HG03565 (cell line): ENCODE measurements around the gene CEACAM21.
"Not testable (repeated sequence)": the region's sequence is repeated elsewhere in the genome, so short reads cannot be mapped to it uniquely, and the experiment has no call there.

Experiments
- ATAC-seq: cut with Tn5 transposase; IDR thresholded peaks from one replicate; pipeline ENCODE4 v1.9.1; 2021; ENCODE audit warnings: mild to moderate bottlenecking, moderate library complexity; ENCODE audit not compliant: unreplicated experiment

Gene CEACAM21

GRCh38 chr19:41548954-41549688, 26.8 kb upstream of the CEACAM21 start:
- ATAC-seq: no peak

GRCh38 chr19:41549884-41550283, 26.1 kb upstream of the CEACAM21 start:
- ATAC-seq: no peak

GRCh38 chr19:41551212-41551610, 24.8 kb upstream of the CEACAM21 start:
- ATAC-seq: no peak

GRCh38 chr19:41551711-41552110, 24.3 kb upstream of the CEACAM21 start:
- ATAC-seq: no peak

- no peak for ATAC-seq
Observed at GRCh38 chr19:41552558-41552957, 23.4 kb upstream of the CEACAM21 start.

- ATAC-seq: no peak
Observed at GRCh38 chr19:41553804-41554203, 22.2 kb upstream of the CEACAM21 start.

- ATAC-seq: no peak
Observed at GRCh38 chr19:41554907-41555306, 21.1 kb upstream of the CEACAM21 start.

GRCh38 chr19:41555748-41556147, 20.2 kb upstream of the CEACAM21 start:
- ATAC-seq: no peak

GRCh38 chr19:41563854-41564514, 12.0 kb upstream of the CEACAM21 start:
- ATAC-seq: no peak

- ATAC-seq: no peak
Observed at GRCh38 chr19:41564515-41565378, 11.2 kb upstream of the CEACAM21 start.

GRCh38 chr19:41565379-41565720, 10.6 kb upstream of the CEACAM21 start:
- ATAC-seq: no peak

GRCh38 chr19:41566001-41566400, 10.0 kb upstream of the CEACAM21 start:
- no peak for ATAC-seq

- no peak for ATAC-seq
Observed at GRCh38 chr19:41569481-41570150, 6.3 kb upstream of the CEACAM21 start.

GRCh38 chr19:41570179-41570578, 5.8 kb upstream of the CEACAM21 start:
- no peak for ATAC-seq

GRCh38 chr19:41570639-41571112, 5.3 kb upstream of the CEACAM21 start:
- ATAC-seq: no peak

GRCh38 chr19:41577144-41577830, 1.3 kb downstream of the CEACAM21 start:
- no peak for ATAC-seq

- no peak for ATAC-seq
Observed at GRCh38 chr19:41577833-41578232, 1.9 kb downstream of the CEACAM21 start.

- no peak for ATAC-seq
Observed at GRCh38 chr19:41578886-41579285, 2.9 kb downstream of the CEACAM21 start.

- ATAC-seq: not testable (repeated sequence)
Observed at GRCh38 chr19:41581068-41581467, 5.1 kb downstream of the CEACAM21 start.

GRCh38 chr19:41582577-41583182, 6.7 kb downstream of the CEACAM21 start:
- ATAC-seq: not testable (repeated sequence)
